Motor neuron (in vitro differentiated cells): ENCODE measurements around the gene RAB4A. TPM values are rescaled to one million over a fixed set of nuclear protein-coding genes. Genes with fewer than 3 reads are reported as not detected.

Source experiments
- ATAC-seq, 8 experiments: fragments of 200-7000 bp; cut with Tn5 transposase; replicated peaks in 6 of 8; 2 replicates each; pipeline ENCODE4 v1.8.0; 2021; ENCODE audit warnings: mild to moderate bottlenecking in 8 of 8, moderate library complexity in 8 of 8
- H3K27ac ChIP-seq, 2 donors: fragments of 250-450 bp; sonication (Bioruptor Pico); 2 replicates each; pipeline ENCODE4 v1.9.0; 2021; ENCODE audit warnings: antibody characterized with exemption in 2 of 2, mild to moderate bottlenecking in 2 of 2, moderate library complexity in 1 of 2
- H3K4me1 ChIP-seq, 2 donors: fragments of 250-450 bp; sonication (Bioruptor Pico); replicated peaks in 1 of 2; 2 replicates each; pipeline ENCODE4 v1.6.1; 2021; ENCODE audit warnings: antibody characterized with exemption in 2 of 2, mild to moderate bottlenecking in 2 of 2, moderate library complexity in 1 of 2
- H3K4me3 ChIP-seq, 5 donors: fragments of 250-450 bp; sonication (Bioruptor Pico); 2 replicates each; pipeline ENCODE4 v1.9.0; 2021; ENCODE audit warnings: antibody characterized with exemption in 5 of 5, mild to moderate bottlenecking in 5 of 5, moderate library complexity in 4 of 5
- WGBS, 10 experiments: fragments of 450-650 bp; shearing (Covaris generic); methylation state at CpG; one replicate each; pipeline ENCODE4 v1.0.0; 2022; 5-methylcytosine and 5-hydroxymethylcytosine counted together
- in situ Hi-C, 9 experiments: fragments of 400-800 bp; cut with MboI; loops; one replicate each; pipeline ENCODE4 v1.15.0; 2021; ENCODE audit warnings: low sequenced_read_pairs in 9 of 9, low pct_unique_long_range_greater_than_20kb in 2 of 9; ENCODE audit not compliant: unreplicated experiment in 9 of 9
- total RNA-seq, 8 experiments: library from RNA; unstranded; fragments of 300-600 nt; gene quantifications; 2 replicates each; pipeline versions ENCODE4 v1.2.3 to v1.2.4, GENCODE V29; 2022

The RAB4A gene, protein sequence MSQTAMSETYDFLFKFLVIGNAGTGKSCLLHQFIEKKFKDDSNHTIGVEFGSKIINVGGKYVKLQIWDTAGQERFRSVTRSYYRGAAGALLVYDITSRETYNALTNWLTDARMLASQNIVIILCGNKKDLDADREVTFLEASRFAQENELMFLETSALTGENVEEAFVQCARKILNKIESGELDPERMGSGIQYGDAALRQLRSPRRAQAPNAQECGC
- 10 to 100 TPM; 12.9 to 51.6 (median 35.3) TPM for total RNA-seq

DNA sequence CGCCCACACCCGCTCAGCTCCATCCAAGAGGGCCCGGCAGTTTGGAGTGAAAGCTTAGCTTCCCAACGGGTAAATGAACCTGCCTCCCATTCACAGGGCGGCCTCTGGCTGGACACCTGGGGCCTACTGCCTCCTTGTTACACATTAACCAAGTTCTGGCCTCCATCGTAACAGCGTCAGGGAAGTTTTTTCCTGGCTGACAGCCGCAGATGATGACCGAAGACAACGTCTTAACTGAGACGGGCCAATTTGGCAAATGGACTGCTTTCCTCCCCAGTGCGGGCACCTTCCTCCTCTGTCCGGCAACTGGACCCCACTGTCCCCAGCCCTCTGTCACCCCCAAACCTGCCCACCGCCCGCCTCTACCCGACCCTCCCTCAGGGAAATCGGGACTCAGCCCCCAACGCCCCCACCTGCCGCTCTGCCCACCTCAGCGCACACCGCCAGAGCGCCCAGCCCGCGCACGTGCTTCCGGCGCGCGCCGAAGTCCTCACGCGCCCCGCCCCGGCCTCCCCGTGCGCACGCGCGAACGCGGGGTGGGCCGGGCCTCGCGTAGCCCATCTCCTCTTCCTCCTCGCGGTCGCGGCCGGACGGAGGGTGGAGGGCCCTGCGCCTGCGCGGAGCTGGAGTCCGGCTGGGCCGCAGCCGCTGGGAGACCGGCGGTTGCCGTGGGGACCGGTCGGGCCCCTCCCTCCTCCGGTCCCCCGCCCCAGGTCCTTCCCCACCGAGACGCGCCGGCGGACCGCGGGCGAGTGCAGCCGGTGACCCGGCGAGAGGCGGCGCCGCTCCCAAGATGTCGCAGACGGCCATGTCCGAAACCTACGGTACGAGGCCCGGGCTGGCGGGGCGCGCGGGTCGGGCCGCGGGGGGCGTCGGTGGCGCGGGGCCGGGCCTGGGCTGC, at the start of gene RAB4A:
TSS of gene RAB4A (plus strand) at position 565 of the 901 bp plus-strand sequence. CDS start at position 794, 229 bp downstream.
- H3K4me3 ChIP-seq: peak within 1 kb of the TSS; percentile 65 to 81 (median 75)
- H3K4me1 ChIP-seq: peaks cover 17 to 20% of the 10 kb centered on the region in 2 donors
- in situ Hi-C loops: loop anchor here in 8 of 9 experiments (25.0 kb wide), 4 partner anchors 192 to 1042 kb away; partner anchors contain the start of gene NUP133 (in 3 of the 8)
- WGBS, 10 experiments: 20 to 100% (median 81%) methylated on average over 1 to 5 of the region's 95 CpGs; no CpG with 5 or more reads in 4 of the 10 experiments
- peak; percentile 92 to 97 (median 95) for ATAC-seq
- peak within 1 kb of the TSS; percentile 44 to 74 for H3K27ac ChIP-seq

DNA sequence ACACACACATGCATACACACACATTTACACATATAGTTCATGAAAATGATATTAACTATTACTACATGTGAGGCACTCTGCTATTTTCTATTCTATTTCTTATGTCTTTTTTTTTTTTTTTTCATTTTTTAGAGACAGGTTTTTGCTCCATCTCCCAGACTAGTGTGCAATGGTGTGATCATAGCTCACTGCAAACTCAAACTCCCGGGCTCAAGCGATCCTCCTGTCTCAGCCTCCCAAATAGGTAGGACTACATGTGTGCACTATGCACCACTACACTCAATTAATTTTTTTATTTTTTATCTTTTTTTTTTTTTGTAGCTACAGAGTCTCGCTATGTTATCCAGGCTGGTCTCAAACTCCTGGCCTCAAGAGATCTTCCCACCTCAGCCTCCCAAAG, 48.8 kb upstream of the RAB4A start:
- in situ Hi-C loops: loop anchor here in 1 of 9 experiments (10.0 kb wide), 1 partner anchor 487 kb away; the partner anchor contains the start of gene RHOU
- 90 to 100% (median 97%) methylated on average over 2 to 3 of the region's 3 CpGs; no CpG with 5 or more reads in 1 of the 10 experiments for WGBS, 10 experiments

DNA sequence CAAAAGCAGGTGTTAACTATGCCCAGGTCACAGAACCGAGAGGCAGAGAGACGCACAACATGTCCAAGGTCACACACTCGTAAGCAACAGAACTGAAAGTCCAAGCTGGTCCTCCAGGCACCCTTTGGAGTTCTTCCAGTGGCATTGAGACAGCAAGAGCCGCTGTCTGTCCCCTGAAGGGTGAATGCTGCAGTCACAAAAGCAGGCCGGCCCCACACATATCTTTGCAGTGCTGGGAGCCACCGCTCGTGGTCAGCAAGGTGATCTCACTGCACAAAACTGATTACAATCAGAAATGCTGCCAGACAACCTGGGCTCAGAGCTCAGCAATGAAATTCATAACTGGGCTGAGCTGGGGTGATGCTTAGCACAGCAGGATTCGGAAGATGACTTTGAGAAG, 47.4 kb upstream of the RAB4A start:
- WGBS, 10 experiments: 51 to 100% (median 73%) methylated on average over 2 to 8 of the region's 8 CpGs
- Histone ChIP-seq H3K4me3 (no peak overlapping the region), H3K27ac (no peak overlapping the region), H3K4me1 (peaks cover 18 to 30% of the 10 kb centered on the region in 2 donors)
- in situ Hi-C loops: loop anchor here in 1 of 9 experiments (10.0 kb wide), 1 partner anchor 489 kb away; the partner anchor contains the start of gene RHOU
- peak in 5 of 8 experiments; percentile 27 to 36 (median 34) for ATAC-seq

More for the DNA sequence above, 48.8 kb upstream of the RAB4A start:
- no peak overlapping the region for H3K4me3 ChIP-seq
- peaks cover 16 to 24% of the 10 kb centered on the region in 2 donors for H3K4me1 ChIP-seq
- no peak for ATAC-seq
- no peak overlapping the region for H3K27ac ChIP-seq

DNA sequence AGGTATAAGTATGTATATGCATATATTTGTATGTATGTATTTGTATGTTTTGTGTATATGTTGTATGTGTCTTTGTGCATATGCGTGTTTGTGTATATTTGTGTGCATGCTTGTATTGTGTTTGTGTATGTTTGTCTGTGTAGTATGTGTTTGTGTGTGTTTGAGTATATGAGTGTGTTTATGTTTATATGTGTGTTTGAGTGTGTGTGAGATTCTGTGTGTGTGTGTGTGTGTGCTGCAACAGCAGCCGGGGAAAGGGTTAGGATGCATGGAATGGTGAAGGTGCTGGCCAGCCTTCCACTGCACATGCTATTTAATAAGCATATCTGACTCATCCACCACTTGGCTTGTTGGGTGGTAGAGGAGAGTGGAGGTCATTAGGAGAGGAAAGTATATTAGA, 46.6 kb upstream of the RAB4A start:
- peaks cover 23 to 35% of the 10 kb centered on the region in 2 donors for H3K4me1 ChIP-seq
- in situ Hi-C loops: loop anchor here in 1 of 9 experiments (10.0 kb wide), 1 partner anchor 490 kb away; the partner anchor contains the start of gene RHOU
- 17 to 100% (median 71%) methylated on average over 1 to 2 of the region's 2 CpGs; no CpG with 5 or more reads in 2 of the 10 experiments for WGBS, 10 experiments
- no peak overlapping the region for H3K27ac ChIP-seq
- peak; percentile 40 to 81 (median 69) for ATAC-seq
- no peak overlapping the region for H3K4me3 ChIP-seq

DNA sequence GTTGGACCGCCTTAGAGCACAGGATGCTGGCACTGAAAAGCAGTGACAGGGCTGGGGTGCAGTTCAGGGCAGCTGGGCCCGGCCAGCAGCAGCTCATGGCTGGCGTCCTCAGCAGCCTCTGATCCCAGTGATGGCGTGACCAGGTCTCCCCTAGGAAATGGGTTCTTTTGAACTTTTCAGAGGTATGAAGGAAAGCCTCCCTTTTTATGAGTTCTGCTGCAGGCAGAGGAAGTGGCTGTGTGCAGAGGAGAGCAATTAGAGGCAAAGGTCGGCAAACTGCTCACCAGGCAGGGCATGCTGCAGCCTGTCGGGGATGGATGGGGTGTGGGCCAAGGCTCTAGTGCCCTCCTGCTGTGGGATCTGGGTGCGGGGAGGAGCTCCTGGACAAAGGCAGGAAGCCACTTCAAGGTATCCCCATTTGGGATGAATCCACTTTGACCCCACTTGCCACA, 45.6 kb upstream of the RAB4A start:
- WGBS, 10 experiments: 81 to 100% (median 88%) methylated on average over 1 to 7 of the region's 7 CpGs; no CpG with 5 or more reads in 4 of the 10 experiments
- peaks cover 33 to 45% of the 10 kb centered on the region in 2 donors for H3K4me1 ChIP-seq
- no peak for ATAC-seq
- no peak overlapping the region for H3K27ac ChIP-seq
- in situ Hi-C loops: loop anchor here in 3 of 9 experiments (10.0 to 25.0 kb wide), 2 partner anchors 488 to 491 kb away; partner anchors contain the start of gene RHOU (in 3 of the 3)
- no peak overlapping the region for H3K4me3 ChIP-seq

DNA sequence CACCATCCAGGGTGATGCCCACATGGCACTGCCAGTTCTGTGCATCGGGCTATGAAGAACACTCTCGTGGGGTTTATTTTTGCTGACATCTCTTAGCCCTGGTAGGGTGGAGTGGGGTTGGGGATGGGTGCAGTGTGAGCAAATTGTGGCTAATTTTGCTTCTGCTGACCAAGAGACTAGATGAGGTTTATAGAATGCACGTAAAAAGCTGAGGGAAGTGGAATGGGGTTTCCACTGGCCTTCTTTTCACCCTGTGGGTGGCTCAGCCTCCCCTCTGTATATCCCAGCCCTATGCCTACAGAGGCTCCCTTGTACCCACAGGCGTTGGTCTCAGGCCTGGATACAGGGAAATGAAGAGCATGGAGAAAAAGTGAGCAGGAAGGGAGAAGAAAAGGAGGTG, 44.1 kb upstream of the RAB4A start:
- peaks cover 39 to 54% of the 10 kb centered on the region in 2 donors for H3K4me1 ChIP-seq
- in situ Hi-C loops: loop anchor here in 3 of 9 experiments (10.0 to 25.0 kb wide), 2 partner anchors 489 to 492 kb away; partner anchors contain the start of gene RHOU (in 3 of the 3)
- no peak for ATAC-seq

DNA sequence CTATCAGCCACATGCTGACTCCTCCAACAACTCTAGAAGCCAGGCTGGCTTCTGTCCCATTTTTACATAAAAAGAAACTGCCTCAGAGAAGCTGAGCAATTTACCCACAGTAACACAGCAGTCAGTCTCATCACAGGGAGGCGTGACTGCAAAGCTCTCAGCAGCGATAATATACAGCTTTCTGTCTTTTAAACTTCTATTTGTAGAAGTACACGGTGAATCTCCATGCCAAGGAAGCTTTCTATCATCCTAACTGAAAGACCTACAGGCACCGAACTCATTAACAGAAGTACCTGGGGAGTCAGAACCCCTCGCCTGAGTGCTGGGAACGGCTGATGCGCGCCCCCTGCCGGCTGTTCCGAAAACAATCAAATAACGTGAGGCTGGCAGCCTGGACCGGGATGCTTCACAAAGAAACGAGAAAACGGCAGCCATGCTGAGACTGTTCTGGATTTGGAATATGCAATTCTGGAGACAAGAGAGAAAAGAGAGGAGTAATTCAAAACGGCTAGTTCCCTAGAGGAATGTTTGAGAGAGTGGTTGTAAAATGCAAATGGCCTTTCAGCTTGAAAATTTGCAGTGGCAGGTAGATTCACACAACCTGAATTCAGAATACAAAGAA, 43.5 kb upstream of the RAB4A start:
- WGBS, 10 experiments: 0 to 33% (median 11%) methylated on average over 3 to 15 of the region's 15 CpGs; no CpG with 5 or more reads in 1 of the 10 experiments
- peak; percentile 26 to 78 (median 49) for ATAC-seq
- H3K27ac ChIP-seq: peak overlapping the region in 1 of 2 donors; percentile 34
- peaks cover 41 to 58% of the 10 kb centered on the region in 2 donors for H3K4me1 ChIP-seq
- H3K4me3 ChIP-seq: peak overlapping the region in 1 of 5 donors; percentile 12
- in situ Hi-C loops: loop anchor here in 3 of 9 experiments (10.0 to 25.0 kb wide), 2 partner anchors 490 to 493 kb away; partner anchors contain the start of gene RHOU (in 3 of the 3)

More for the DNA sequence above, 44.1 kb upstream of the RAB4A start:
- Histone ChIP-seq H3K27ac (no peak overlapping the region), H3K4me3 (no peak overlapping the region)
- WGBS, 10 experiments: 20 to 90% (median 60%) methylated on average over 1 to 4 of the region's 4 CpGs; no CpG with 5 or more reads in 5 of the 10 experiments

DNA sequence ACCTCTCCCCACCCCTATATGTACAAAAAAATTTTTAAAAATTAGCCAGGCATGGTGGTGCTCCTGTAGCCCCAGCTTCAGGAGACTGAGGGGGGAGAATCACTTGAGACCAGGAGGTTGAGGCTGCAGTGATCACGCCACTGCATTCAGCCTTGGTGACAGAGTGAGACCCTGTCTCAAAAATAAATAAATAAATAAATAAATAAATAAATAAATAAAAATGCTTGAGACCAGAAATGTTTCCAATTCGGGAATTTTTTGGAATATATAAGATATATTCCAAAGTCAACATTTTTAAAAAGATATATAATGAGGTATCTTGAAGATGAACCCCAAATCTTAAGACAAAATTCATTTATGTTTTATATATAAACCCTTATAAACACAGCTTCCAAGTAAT, 42.4 kb upstream of the RAB4A start:
- WGBS, 10 experiments: 0 to 90% (median 75%) methylated on average over 1 to 2 of the region's 2 CpGs; no CpG with 5 or more reads in 1 of the 10 experiments
- Histone ChIP-seq H3K4me3 (no peak overlapping the region), H3K27ac (no peak overlapping the region), H3K4me1 (peaks cover 39 to 55% of the 10 kb centered on the region in 2 donors)
- ATAC-seq: no peak
- in situ Hi-C loops: loop anchor here in 3 of 9 experiments (10.0 to 25.0 kb wide), 2 partner anchors 491 to 494 kb away; partner anchors contain the start of gene RHOU (in 3 of the 3)

DNA sequence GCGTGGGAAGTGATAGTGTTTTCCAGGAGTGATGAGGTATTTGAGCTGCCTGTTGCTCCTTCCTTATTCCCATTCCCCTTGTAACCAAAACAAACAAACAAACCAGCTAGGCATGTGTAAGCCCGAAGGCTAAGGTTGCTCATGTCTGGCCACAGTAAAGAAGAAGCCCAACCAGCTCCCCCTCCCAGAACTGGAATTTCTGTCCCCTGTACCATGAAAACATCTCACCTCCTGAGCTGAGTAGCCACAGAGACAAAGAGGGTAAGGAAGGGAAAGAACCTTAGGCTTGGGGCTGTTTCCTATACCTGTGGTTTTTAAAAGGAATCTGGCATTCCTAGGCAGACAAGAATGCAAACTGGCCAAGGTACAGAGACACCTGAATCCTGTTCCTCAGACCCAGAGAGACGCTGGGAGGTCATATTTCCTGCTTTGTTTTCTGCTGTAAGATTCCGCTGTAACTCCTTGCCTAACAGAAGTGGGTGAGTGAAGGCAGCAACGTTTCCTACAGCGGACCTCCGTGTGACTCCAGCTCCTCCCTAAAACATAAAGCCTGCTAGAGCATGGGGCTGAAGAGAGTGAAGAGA, 41.7 kb upstream of the RAB4A start:
- in situ Hi-C loops: loop anchor here in 3 of 9 experiments (10.0 to 25.0 kb wide), 2 partner anchors 492 to 494 kb away; partner anchors contain the start of gene RHOU (in 3 of the 3)
- Histone ChIP-seq H3K4me3 (no peak overlapping the region), H3K27ac (no peak overlapping the region), H3K4me1 (peaks cover 38 to 48% of the 10 kb centered on the region in 2 donors)
- WGBS, 10 experiments: 0 to 34% (median 18%) methylated on average over 1 to 7 of the region's 7 CpGs; no CpG with 5 or more reads in 1 of the 10 experiments
- ATAC-seq: peak in 3 of 8 experiments; percentile 34 to 75 (median 45)

DNA sequence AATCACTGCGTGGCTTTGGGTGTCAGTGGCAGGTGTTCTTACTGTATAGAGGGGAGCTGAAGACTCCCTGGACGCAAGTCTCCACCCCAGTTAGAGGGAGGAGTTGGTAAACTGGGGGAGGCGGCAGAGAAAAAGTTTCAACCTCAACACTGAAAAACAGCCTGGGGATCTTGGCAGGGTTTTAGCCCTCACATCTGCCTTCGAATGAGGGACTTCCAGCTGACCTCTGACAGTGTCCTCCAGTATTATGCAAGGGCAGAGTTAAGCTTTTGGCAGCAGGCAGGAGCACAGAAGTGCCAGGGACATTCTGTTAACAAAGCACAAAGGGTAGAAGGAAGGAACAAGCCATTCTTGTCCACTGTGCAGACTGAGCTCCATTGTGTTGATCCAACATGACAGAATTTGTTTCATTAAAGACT, 41.2 kb upstream of the RAB4A start:
- peak in 4 of 8 experiments; percentile 9 to 42 (median 16) for ATAC-seq
- in situ Hi-C loops: loop anchor here in 3 of 9 experiments (10.0 to 25.0 kb wide), 2 partner anchors 492 to 495 kb away; partner anchors contain the start of gene RHOU (in 3 of the 3)
- no peak overlapping the region for H3K27ac ChIP-seq
- peaks cover 36 to 43% of the 10 kb centered on the region in 2 donors for H3K4me1 ChIP-seq
- WGBS, 10 experiments: 0 to 25% (median 18%) methylated on average over 1 to 3 of the region's 4 CpGs; no CpG with 5 or more reads in 6 of the 10 experiments
- no peak overlapping the region for H3K4me3 ChIP-seq
